Measurements from ENCODE around the gene CELSR3. TPM values are rescaled to one million over a fixed set of nuclear protein-coding genes. Genes with fewer than 3 reads are reported as not detected.

The CELSR3 gene
- 0.18 and 0.20 TPM in 2 replicates for total RNA-seq

- DNase-seq (ENCODE audit: low read depth, low spot score) = peak; percentile 47
These were observed at the start of gene CELSR3 for GRCh38 chr3:48662753-48663488. Gene CELSR3 (minus strand): TSS chr3:48662886. CDS start chr3:48662634, 252 bp downstream.

- DNase-seq (ENCODE audit: low read depth, low spot score) = no peak
These were observed 49.0 kb upstream of the CELSR3 start for GRCh38 chr3:48711727-48712126.

- DNase-seq (ENCODE audit: low read depth, low spot score) = no peak
These were observed 46.4 kb upstream of the CELSR3 start for GRCh38 chr3:48709051-48709461.

GRCh38 chr3:48708481-48708889, 45.8 kb upstream of the CELSR3 start:
- DNase-seq (ENCODE audit: low read depth, low spot score) = no peak

- DNase-seq (ENCODE audit: low read depth, low spot score) = no peak
These were observed 44.5 kb upstream of the CELSR3 start for GRCh38 chr3:48707157-48707556.

GRCh38 chr3:48702320-48702920, 39.7 kb upstream of the CELSR3 start:
- no peak for DNase-seq (ENCODE audit: low read depth, low spot score)

GRCh38 chr3:48700731-48701405, 38.2 kb upstream of the CELSR3 start:
- DNase-seq (ENCODE audit: low read depth, low spot score) = no peak

- DNase-seq (ENCODE audit: low read depth, low spot score) = no peak
These were observed 36.2 kb upstream of the CELSR3 start for GRCh38 chr3:48698891-48699290.

GRCh38 chr3:48697952-48698351, 35.3 kb upstream of the CELSR3 start:
- no peak for DNase-seq (ENCODE audit: low read depth, low spot score)

- DNase-seq (ENCODE audit: low read depth, low spot score) = no peak
These were observed 33.9 kb upstream of the CELSR3 start for GRCh38 chr3:48696601-48697000.

- DNase-seq (ENCODE audit: low read depth, low spot score) = no peak
These were observed 33.5 kb upstream of the CELSR3 start for GRCh38 chr3:48696156-48696555.

GRCh38 chr3:48695393-48695753, 32.7 kb upstream of the CELSR3 start:
- no peak for DNase-seq (ENCODE audit: low read depth, low spot score)

- DNase-seq (ENCODE audit: low read depth, low spot score) = peak; percentile 40
These were observed 32.1 kb upstream of the CELSR3 start for GRCh38 chr3:48694610-48695392.

GRCh38 chr3:48693826-48694225, 31.1 kb upstream of the CELSR3 start:
- no peak for DNase-seq (ENCODE audit: low read depth, low spot score)

- DNase-seq (ENCODE audit: low read depth, low spot score) = no peak
These were observed 29.9 kb upstream of the CELSR3 start for GRCh38 chr3:48692551-48692950.

GRCh38 chr3:48690846-48691458, 28.3 kb upstream of the CELSR3 start:
- no peak for DNase-seq (ENCODE audit: low read depth, low spot score)

- no peak for DNase-seq (ENCODE audit: low read depth, low spot score)
These were observed 26.7 kb upstream of the CELSR3 start for GRCh38 chr3:48689384-48689783.

GRCh38 chr3:48688737-48689075, 26.0 kb upstream of the CELSR3 start:
- no peak for DNase-seq (ENCODE audit: low read depth, low spot score)

GRCh38 chr3:48688032-48688736, 25.5 kb upstream of the CELSR3 start:
- DNase-seq (ENCODE audit: low read depth, low spot score) = no peak

GRCh38 chr3:48687220-48687678, 24.6 kb upstream of the CELSR3 start:
- no peak for DNase-seq (ENCODE audit: low read depth, low spot score)

All from pulmonary artery endothelial cell (primary cell).